Astrocyte (in vitro differentiated cells and primary cell): ENCODE results near the gene ZNF764. TPM values are rescaled to one million over a fixed set of nuclear protein-coding genes. Genes with fewer than 3 reads are reported as not detected.

Experiments
- DNase-seq: peaks from one replicate; pipeline ENCODE4 v3.0.0-alpha.2; 2010; ENCODE audit warnings: low read depth
- FAIRE-seq: peaks from 2 replicates; lab custom pipeline; 2011; peaks lifted over from hg19 to GRCh38; lab: Jason Lieb, UNC
- H2AFZ ChIP-seq: 2 replicates; pipeline ENCODE4 v1.6.0; 2012; ENCODE audit warnings: low read depth, low read length, inconsistent platforms
- H3K27ac ChIP-seq: 2 replicates; pipeline ENCODE4 v1.5.1; 2011; ENCODE audit warnings: low read depth, low read length, inconsistent platforms
- H3K27me3 ChIP-seq: 2 replicates; pipeline ENCODE4 v1.6.0; 2011; ENCODE audit warnings: low read length, inconsistent platforms; ENCODE audit not compliant: insufficient read depth
- H3K36me3 ChIP-seq: 2 replicates; pipeline ENCODE4 v1.5.1; 2011; ENCODE audit warnings: low read length, inconsistent platforms; ENCODE audit not compliant: insufficient read depth
- H3K4me1 ChIP-seq: 2 replicates; pipeline ENCODE4 v1.5.1; 2011; ENCODE audit warnings: low read length, inconsistent platforms; ENCODE audit not compliant: insufficient read depth
- H3K4me2 ChIP-seq: 2 replicates; pipeline ENCODE4 v1.6.0; 2012; ENCODE audit warnings: low read length, inconsistent platforms
- H3K4me3 ChIP-seq: 2 replicates; pipeline ENCODE4 v1.5.1; 2011; ENCODE audit warnings: low read depth, mild to moderate bottlenecking, low read length, inconsistent platforms; ENCODE audit not compliant: insufficient read depth
- H3K79me2 ChIP-seq: 2 replicates; pipeline ENCODE4 v1.6.0; 2012; ENCODE audit warnings: mild to moderate bottlenecking, low read length, inconsistent platforms; ENCODE audit not compliant: insufficient read depth
- H3K9ac ChIP-seq: 2 replicates; pipeline ENCODE4 v1.6.0; 2012; ENCODE audit warnings: mild to moderate bottlenecking, low read length, inconsistent platforms
- H3K9me3 ChIP-seq: 2 replicates; pipeline ENCODE4 v1.5.1; 2012; ENCODE audit warnings: low read depth, mild to moderate bottlenecking, low read length, inconsistent platforms; ENCODE audit not compliant: insufficient read depth
- H4K20me1 ChIP-seq: 2 replicates; pipeline ENCODE4 v1.6.0; 2012; ENCODE audit warnings: low read length, inconsistent platforms; ENCODE audit not compliant: insufficient read depth
- H3K27ac Mint-ChIP-seq: one replicate; pipeline ENCODE4 v1.8.0; 2021; ENCODE audit warnings: mild to moderate bottlenecking, mixed read lengths; ENCODE audit not compliant: unreplicated experiment
- H3K27me3 Mint-ChIP-seq: one replicate; pipeline ENCODE4 v1.8.0; 2021; ENCODE audit warnings: low read depth, mixed read lengths; ENCODE audit not compliant: unreplicated experiment
- H3K36me3 Mint-ChIP-seq: one replicate; pipeline ENCODE4 v1.8.0; 2021; ENCODE audit warnings: low read depth, mixed read lengths; ENCODE audit not compliant: unreplicated experiment
- H3K4me1 Mint-ChIP-seq: one replicate; pipeline ENCODE4 v1.8.0; 2021; ENCODE audit warnings: low read depth, mixed read lengths; ENCODE audit not compliant: unreplicated experiment
- H3K4me3 Mint-ChIP-seq: one replicate; pipeline ENCODE4 v1.8.0; 2021; ENCODE audit warnings: mild to moderate bottlenecking, moderate library complexity, mixed read lengths; ENCODE audit not compliant: unreplicated experiment
- H3K9me3 Mint-ChIP-seq: one replicate; pipeline ENCODE4 v1.8.0; 2021; ENCODE audit warnings: mild to moderate bottlenecking, mixed read lengths; ENCODE audit not compliant: unreplicated experiment
- CTCF ChIP-seq: IDR thresholded peaks from 2 replicates; pipeline ENCODE4 v1.5.1; 2011; ENCODE audit warnings: low read depth, mild to moderate bottlenecking, inconsistent platforms, low read length, moderate library complexity; ENCODE audit not compliant: insufficient read depth
- EZH2 ChIP-seq: IDR thresholded peaks from 2 replicates; pipeline ENCODE4 v1.6.1; 2012; ENCODE audit warnings: mild to moderate bottlenecking, low read length, inconsistent platforms; ENCODE audit not compliant: insufficient read depth
- total RNA-seq: library from RNA; stranded (reverse); gene quantifications from 2 replicates; pipeline ENCODE4 v1.2.1, GENCODE V29; 2021

The ZNF764 gene
- total RNA-seq, 1 donor from 2014 or later = 8.5 TPM

GRCh38 chr16:30585400-30586191, 27.4 kb upstream of the ZNF764 start, which contains the start of gene ZNF785:
Gene ZNF785, minus strand, starts transcription at chr16:30585697. Its CDS starts 86 bp downstream, at chr16:30585611.
- no peaks in the 10 kb centered on the region for H3K27me3 ChIP-seq
- H3K9me3 ChIP-seq = no peaks in the 10 kb centered on the region
- H3K27ac ChIP-seq = peak within 1 kb of the TSS; percentile 67
- Mint-ChIP-seq H3K9me3 (no peaks in the 10 kb centered on the region), H3K27me3 (no peaks in the 10 kb centered on the region), H3K27ac (peak within 1 kb of the TSS; percentile 80), H3K4me3 (peak within 1 kb of the TSS; percentile 93), H3K4me1 (no peaks in the 10 kb centered on the region), H3K36me3 (peaks cover 10% of the 10 kb centered on the region)
- peak within 1 kb of the TSS; percentile 65 for H3K4me3 ChIP-seq
- peaks cover 43% of the 10 kb centered on the region for H3K79me2 ChIP-seq
- peaks cover 2% of the 10 kb centered on the region for H3K36me3 ChIP-seq
- H4K20me1 ChIP-seq = peaks cover 5% of the 10 kb centered on the region
- TF ChIP-seq EZH2 (no peak), CTCF (peak; percentile 3)
- H3K4me1 ChIP-seq = peaks cover 8% of the 10 kb centered on the region
- H3K4me2 ChIP-seq = peak within 1 kb of the TSS; percentile 89
- H3K9ac ChIP-seq = peak within 1 kb of the TSS; percentile 89
- H2AFZ ChIP-seq = peak within 1 kb of the TSS; percentile 77
- DNase-seq (peak; percentile 99), FAIRE-seq (peak; percentile 49)

GRCh38 chr16:30585022-30585399, 26.8 kb upstream of the ZNF764 start:
- Histone ChIP-seq H3K4me1 (peaks cover 8% of the 10 kb centered on the region), H3K27me3 (no peaks in the 10 kb centered on the region), H3K9me3 (no peaks in the 10 kb centered on the region), H2AFZ (peak overlapping the region; percentile 77), H3K36me3 (peaks cover 2% of the 10 kb centered on the region), H3K9ac (peak overlapping the region; percentile 89), H4K20me1 (peaks cover 5% of the 10 kb centered on the region), H3K4me3 (peak overlapping the region; percentile 65), H3K27ac (peak overlapping the region; percentile 67), H3K79me2 (peaks cover 43% of the 10 kb centered on the region), H3K4me2 (peak overlapping the region; percentile 89)
- no peaks in the 10 kb centered on the region for H3K27me3 Mint-ChIP-seq
- DNase-seq = no peak
- H3K36me3 Mint-ChIP-seq = peaks cover 10% of the 10 kb centered on the region
- TF ChIP-seq CTCF (no peak), EZH2 (no peak)
- H3K27ac Mint-ChIP-seq = peak overlapping the region; percentile 80
- peak overlapping the region; percentile 93 for H3K4me3 Mint-ChIP-seq
- no peak for FAIRE-seq
- no peaks in the 10 kb centered on the region for H3K4me1 Mint-ChIP-seq
- H3K9me3 Mint-ChIP-seq = no peaks in the 10 kb centered on the region
